Keratinocyte (primary cell): Measurements from ENCODE around the gene SCD. TPM values are rescaled to one million over a fixed set of nuclear protein-coding genes. Genes with fewer than 3 reads are reported as not detected.

ENCODE experiments used
- DNase-seq: peaks from one replicate; pipeline ENCODE4 v3.0.0-alpha.2; 2011; ENCODE audit warnings: low read depth, missing footprints, low spot score
- FAIRE-seq: peaks from 2 replicates; lab custom pipeline; 2011; peaks lifted over from hg19 to GRCh38; lab: Jason Lieb, UNC
- H2AFZ ChIP-seq: 2 replicates; pipeline ENCODE4 v1.6.0; 2012; ENCODE audit warnings: low read length, control low read depth, inconsistent platforms; ENCODE audit not compliant: control insufficient read depth
- H3K27ac ChIP-seq: 2 replicates; pipeline ENCODE4 v1.5.1; 2011; ENCODE audit warnings: low read length; ENCODE audit not compliant: control insufficient read depth, insufficient read depth
- H3K27me3 ChIP-seq: 3 replicates; pipeline ENCODE4 v1.6.0; 2011; ENCODE audit warnings: low read length; ENCODE audit not compliant: control insufficient read depth, insufficient read depth; ENCODE audit errors: extremely low read depth
- H3K36me3 ChIP-seq, 2 experiments: 2 replicates in 1 of 2; 3 replicates in 1 of 2; pipeline ENCODE4 v1.5.1; 2011; ENCODE audit warnings: low read length in 2 of 2, mild to moderate bottlenecking in 1 of 2; ENCODE audit not compliant: control insufficient read depth in 2 of 2, insufficient read depth in 2 of 2; ENCODE audit errors: extremely low read depth in 1 of 2
- H3K4me1 ChIP-seq: 3 replicates; pipeline ENCODE4 v1.5.1; 2011; ENCODE audit warnings: low read length; ENCODE audit not compliant: control insufficient read depth, insufficient read depth; ENCODE audit errors: extremely low read depth
- H3K4me2 ChIP-seq: 3 replicates; pipeline ENCODE4 v1.6.0; 2011; ENCODE audit warnings: low read depth, low read length; ENCODE audit not compliant: control insufficient read depth, insufficient read depth; ENCODE audit errors: extremely low read depth
- H3K4me3 ChIP-seq, 3 experiments: fragments of 200-600 bp in 1 of 3; sonication (generic) in 1 of 3; 2 replicates in 2 of 3; 3 replicates in 1 of 3; pipeline ENCODE4 v1.5.1; 2011 to 2016; ENCODE audit warnings: low read length in 3 of 3, mild to moderate bottlenecking in 3 of 3, control low read depth in 2 of 3, inconsistent platforms in 1 of 3, low read depth in 1 of 3, mixed read lengths in 1 of 3, mixed run types in 1 of 3, moderate library complexity in 1 of 3; ENCODE audit not compliant: control insufficient read depth in 2 of 3, insufficient read depth in 2 of 3; ENCODE audit errors: extremely low read depth in 1 of 3
- H3K79me2 ChIP-seq: 2 replicates; pipeline ENCODE4 v1.6.0; 2012; ENCODE audit warnings: low read length; ENCODE audit not compliant: control insufficient read depth, insufficient read depth
- H3K9ac ChIP-seq: 3 replicates; pipeline ENCODE4 v1.6.0; 2011; ENCODE audit warnings: low read length; ENCODE audit not compliant: control insufficient read depth, insufficient read depth; ENCODE audit errors: extremely low read depth
- H3K9me1 ChIP-seq: 3 replicates; pipeline ENCODE4 v1.6.0; 2011; ENCODE audit warnings: low read length; ENCODE audit not compliant: control insufficient read depth, insufficient read depth; ENCODE audit errors: extremely low read depth
- H3K9me3 ChIP-seq: 2 replicates; pipeline ENCODE4 v1.5.1; 2012; ENCODE audit warnings: low read depth, low read length; ENCODE audit not compliant: control insufficient read depth
- H4K20me1 ChIP-seq: 3 replicates; pipeline ENCODE4 v1.6.0; 2011; ENCODE audit warnings: low read length; ENCODE audit not compliant: control insufficient read depth, insufficient read depth; ENCODE audit errors: extremely low read depth
- EZH2 ChIP-seq: IDR thresholded peaks from one replicate; pipeline ENCODE4 v1.6.1; 2012; ENCODE audit warnings: inconsistent platforms, mild to moderate bottlenecking, low read length, moderate library complexity
- dilution Hi-C: fragments of 300-500 bp; cut with MboI; formaldehyde crosslinking; loops from one replicate; pipeline ENCODE4 v1.7.0; 2020; ENCODE audit warnings: low sequenced_read_pairs; ENCODE audit not compliant: extremely low pct_ligation_motif_present
- polyA plus RNA-seq, 5 experiments: library from polyadenylated mRNA; depleted of rRNA in 3 of 5; stranded (reverse) in 3 of 5; stranded (forward) in 1 of 5; unstranded in 1 of 5; fragments of >200 nt; gene quantifications; 1 replicate in 1 of 5; 2 replicates in 3 of 5; 3 replicates in 1 of 5; pipeline versions ENCODE4 v1.2.1 to v1.2.3, GENCODE V29; 2011 to 2012; ENCODE audit warnings: missing spikeins in 2 of 5, low read depth in 1 of 5, low replicate concordance in 1 of 5
- TF ChIP-seq, protein P1 (sequence below), 3 experiments: IDR thresholded peaks in 1 of 3; conservative IDR thresholded peaks in 1 of 3; optimal IDR thresholded peaks in 1 of 3; 2 replicates in 2 of 3; 3 replicates in 1 of 3; pipeline versions ENCODE3 to v1.5.1; 2011; ENCODE audit warnings: low read length in 3 of 3, mild to moderate bottlenecking in 3 of 3, moderate library complexity in 2 of 3, control low read depth in 1 of 3, inconsistent platforms in 1 of 3; ENCODE audit not compliant: insufficient read depth in 2 of 3; ENCODE audit errors: extremely low read depth in 1 of 3

The SCD gene
- polyA plus RNA-seq, 1 donor (not counting 4 experiments of a cell fraction or from before 2014, with no cell fraction given): 1,275 TPM

DNA sequence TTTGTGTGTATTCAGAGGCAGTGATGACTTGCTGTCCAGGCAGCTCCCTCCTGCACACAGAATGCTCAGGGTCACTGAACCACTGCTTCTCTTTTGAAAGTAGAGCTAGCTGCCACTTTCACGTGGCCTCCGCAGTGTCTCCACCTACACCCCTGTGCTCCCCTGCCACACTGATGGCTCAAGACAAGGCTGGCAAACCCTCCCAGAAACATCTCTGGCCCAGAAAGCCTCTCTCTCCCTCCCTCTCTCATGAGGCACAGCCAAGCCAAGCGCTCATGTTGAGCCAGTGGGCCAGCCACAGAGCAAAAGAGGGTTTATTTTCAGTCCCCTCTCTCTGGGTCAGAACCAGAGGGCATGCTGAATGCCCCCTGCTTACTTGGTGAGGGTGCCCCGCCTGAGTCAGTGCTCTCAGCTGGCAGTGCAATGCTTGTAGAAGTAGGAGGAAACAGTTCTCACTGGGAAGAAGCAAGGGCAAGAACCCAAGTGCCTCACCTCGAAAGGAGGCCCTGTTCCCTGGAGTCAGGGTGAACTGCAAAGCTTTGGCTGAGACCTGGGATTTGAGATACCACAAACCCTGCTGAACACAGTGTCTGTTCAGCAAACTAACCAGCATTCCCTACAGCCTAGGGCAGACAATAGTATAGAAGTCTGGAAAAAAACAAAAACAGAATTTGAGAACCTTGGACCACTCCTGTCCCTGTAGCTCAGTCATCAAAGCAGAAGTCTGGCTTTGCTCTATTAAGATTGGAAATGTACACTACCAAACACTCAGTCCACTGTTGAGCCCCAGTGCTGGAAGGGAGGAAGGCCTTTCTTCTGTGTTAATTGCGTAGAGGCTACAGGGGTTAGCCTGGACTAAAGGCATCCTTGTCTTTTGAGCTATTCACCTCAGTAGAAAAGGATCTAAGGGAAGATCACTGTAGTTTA is 15.8 kb downstream of the SCD start:
- peaks cover 5% of the 10 kb centered on the region for H4K20me1 ChIP-seq
- TF ChIP-seq, protein P1, sequence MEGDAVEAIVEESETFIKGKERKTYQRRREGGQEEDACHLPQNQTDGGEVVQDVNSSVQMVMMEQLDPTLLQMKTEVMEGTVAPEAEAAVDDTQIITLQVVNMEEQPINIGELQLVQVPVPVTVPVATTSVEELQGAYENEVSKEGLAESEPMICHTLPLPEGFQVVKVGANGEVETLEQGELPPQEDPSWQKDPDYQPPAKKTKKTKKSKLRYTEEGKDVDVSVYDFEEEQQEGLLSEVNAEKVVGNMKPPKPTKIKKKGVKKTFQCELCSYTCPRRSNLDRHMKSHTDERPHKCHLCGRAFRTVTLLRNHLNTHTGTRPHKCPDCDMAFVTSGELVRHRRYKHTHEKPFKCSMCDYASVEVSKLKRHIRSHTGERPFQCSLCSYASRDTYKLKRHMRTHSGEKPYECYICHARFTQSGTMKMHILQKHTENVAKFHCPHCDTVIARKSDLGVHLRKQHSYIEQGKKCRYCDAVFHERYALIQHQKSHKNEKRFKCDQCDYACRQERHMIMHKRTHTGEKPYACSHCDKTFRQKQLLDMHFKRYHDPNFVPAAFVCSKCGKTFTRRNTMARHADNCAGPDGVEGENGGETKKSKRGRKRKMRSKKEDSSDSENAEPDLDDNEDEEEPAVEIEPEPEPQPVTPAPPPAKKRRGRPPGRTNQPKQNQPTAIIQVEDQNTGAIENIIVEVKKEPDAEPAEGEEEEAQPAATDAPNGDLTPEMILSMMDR (optimal IDR thresholded peaks at IDR 0.05 in 1 of 3, IDR thresholded peaks at IDR 0.05 in 1 of 3, conservative IDR thresholded peaks at IDR 0.05 in 1 of 3; ENCODE audit: extremely low read depth in 1 of 3, insufficient read depth in 2 of 3, low read length in 3 of 3): no peak
- no peak for TF ChIP-seq EZH2
- H3K4me3 ChIP-seq: no peak overlapping the region
- peak overlapping the region; percentile 36 for H3K27ac ChIP-seq
- peaks cover 29 to 32% of the 10 kb centered on the region in 2 experiments for H3K36me3 ChIP-seq
- dilution Hi-C loops: no loop called here
- H3K79me2 ChIP-seq: peaks cover 7% of the 10 kb centered on the region
- H3K4me2 ChIP-seq: no peak overlapping the region
- H2AFZ ChIP-seq: no peak overlapping the region
- H3K4me1 ChIP-seq: peaks cover 38% of the 10 kb centered on the region
- H3K9ac ChIP-seq: peak overlapping the region; percentile 6
- no peaks in the 10 kb centered on the region for H3K9me3 ChIP-seq
- DNase-seq (no peak), FAIRE-seq (no peak)
- H3K9me1 ChIP-seq: peaks cover 2% of the 10 kb centered on the region
- H3K27me3 ChIP-seq: no peaks in the 10 kb centered on the region

DNA sequence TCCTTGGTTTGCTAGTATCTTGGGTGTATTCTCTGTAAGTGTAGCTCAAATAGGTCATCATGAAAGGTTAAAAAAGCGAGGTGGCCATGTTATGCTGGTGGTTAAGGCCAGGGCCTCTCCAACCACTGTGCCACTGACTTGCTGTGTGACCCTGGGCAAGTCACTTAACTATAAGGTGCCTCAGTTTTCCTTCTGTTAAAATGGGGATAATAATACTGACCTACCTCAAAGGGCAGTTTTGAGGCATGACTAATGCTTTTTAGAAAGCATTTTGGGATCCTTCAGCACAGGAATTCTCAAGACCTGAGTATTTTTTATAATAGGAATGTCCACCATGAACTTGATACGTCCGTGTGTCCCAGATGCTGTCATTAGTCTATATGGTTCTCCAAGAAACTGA is 17.1 kb downstream of the SCD start:
- H3K4me1 ChIP-seq: peaks cover 38% of the 10 kb centered on the region
- TF ChIP-seq, protein P1 (optimal IDR thresholded peaks at IDR 0.05 in 1 of 3, IDR thresholded peaks at IDR 0.05 in 1 of 3, conservative IDR thresholded peaks at IDR 0.05 in 1 of 3; ENCODE audit: extremely low read depth in 1 of 3, insufficient read depth in 2 of 3, low read length in 3 of 3): no peak
- TF ChIP-seq EZH2: no peak
- no peak overlapping the region for H2AFZ ChIP-seq
- H3K27me3 ChIP-seq: no peaks in the 10 kb centered on the region
- dilution Hi-C loops: no loop called here
- peak overlapping the region; percentile 6 for H3K9ac ChIP-seq
- H3K79me2 ChIP-seq: peaks cover 3% of the 10 kb centered on the region
- H3K4me3 ChIP-seq: no peak overlapping the region
- H3K36me3 ChIP-seq: peaks cover 26% of the 10 kb centered on the region in 2 experiments
- no peak for FAIRE-seq
- DNase-seq: no peak
- H3K9me1 ChIP-seq: peaks cover 2% of the 10 kb centered on the region
- peak overlapping the region; percentile 46 for H3K27ac ChIP-seq
- peaks cover 5% of the 10 kb centered on the region for H4K20me1 ChIP-seq
- H3K4me2 ChIP-seq: peak overlapping the region; percentile 2
- H3K9me3 ChIP-seq: no peaks in the 10 kb centered on the region
